Measurements from ENCODE around the gene MED13.

- TF ChIP-seq CTCF (IDR thresholded peaks at IDR 0.05) (no peak), POLR2A (IDR thresholded peaks at IDR 0.05) (no peak), POLR2AphosphoS5 (IDR thresholded peaks at IDR 0.05) (no peak)
Measured at GRCh38 chr17:62110923-62111484, 45.9 kb upstream of the MED13 start.

Measured in gastroesophageal sphincter (tissue), 3 donors.